Measurements from ENCODE around the gene GNPTG.
A peak's percentile ranks its signal among the peaks of the same experiment; 100 is the strongest.

The GNPTG gene

DNA sequence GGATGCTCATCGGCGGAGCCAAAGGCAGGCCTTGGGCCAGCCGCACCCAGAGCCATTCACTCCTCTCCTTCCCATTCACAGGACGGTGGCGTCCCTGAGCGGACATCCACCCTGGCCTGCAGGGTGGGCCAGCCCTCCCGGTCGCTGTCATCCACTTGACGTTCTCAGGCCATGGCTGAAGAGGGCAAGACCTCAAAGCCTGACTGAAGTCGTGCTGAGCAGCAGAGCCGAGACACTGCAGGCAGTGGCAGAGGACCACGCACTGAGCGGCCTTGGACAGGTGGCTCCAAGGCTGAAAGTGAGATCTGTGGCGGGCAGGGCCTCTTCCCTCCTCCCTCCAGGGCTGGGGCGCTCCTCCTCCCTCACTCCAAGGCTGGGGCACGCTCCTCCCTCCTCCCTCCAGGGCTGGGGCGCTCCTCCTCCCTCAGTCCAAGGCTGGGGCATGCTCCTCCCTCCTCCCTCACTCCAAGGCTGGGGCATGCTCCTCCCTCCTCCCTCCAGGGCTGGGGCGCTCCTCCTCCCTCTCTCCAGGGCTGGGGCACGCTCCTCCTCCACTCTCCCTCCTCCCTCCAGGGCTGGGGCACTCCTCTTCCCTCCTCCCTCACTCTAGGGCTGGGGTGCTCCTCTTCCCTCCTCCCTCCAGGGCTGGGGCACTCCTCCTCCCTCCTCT, 24.1 kb downstream of the GNPTG start:
- DNase-seq, result no peak

- no peak for DNase-seq
Observed at GRCh38 chr16:1377406-1378010, 25.8 kb downstream of the GNPTG start.

GRCh38 chr16:1378087-1378803, 26.5 kb downstream of the GNPTG start:
- DNase-seq, result no peak

DNA sequence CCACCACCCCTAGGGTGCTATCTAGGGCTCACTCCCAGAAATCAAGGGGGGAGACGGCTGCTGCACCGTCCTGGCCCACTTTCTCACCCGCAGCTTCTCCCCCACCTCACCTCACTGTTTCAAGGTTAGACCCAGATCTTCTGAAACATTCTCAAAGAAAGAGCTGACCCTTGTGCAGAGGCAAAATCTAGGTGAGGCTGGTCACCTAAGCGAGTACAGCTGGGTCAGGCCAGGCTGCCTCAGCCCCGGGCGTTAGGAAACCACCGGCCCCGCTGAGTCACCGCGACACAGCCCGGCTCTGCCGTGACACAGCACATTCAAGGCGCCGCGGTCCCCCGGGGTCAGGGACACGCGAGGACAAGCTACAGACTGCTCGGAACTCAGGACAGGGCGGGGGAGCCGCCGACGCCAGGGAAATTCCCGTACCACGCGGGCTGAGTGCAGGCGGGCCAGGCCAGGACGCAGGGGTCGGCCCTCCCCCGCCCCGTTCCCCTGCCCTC, 27.1 kb downstream of the GNPTG start:
- no peak for DNase-seq

GRCh38 chr16:1379304-1380076, 27.8 kb downstream of the GNPTG start:
- DNase-seq, result peak; percentile 60

GRCh38 chr16:1380195-1380594, 28.5 kb downstream of the GNPTG start:
- DNase-seq, result no peak

GRCh38 chr16:1381612-1382406, 30.1 kb downstream of the GNPTG start:
- DNase-seq, result no peak

GRCh38 chr16:1383556-1383955, 31.8 kb downstream of the GNPTG start:
- no peak for DNase-seq

DNA sequence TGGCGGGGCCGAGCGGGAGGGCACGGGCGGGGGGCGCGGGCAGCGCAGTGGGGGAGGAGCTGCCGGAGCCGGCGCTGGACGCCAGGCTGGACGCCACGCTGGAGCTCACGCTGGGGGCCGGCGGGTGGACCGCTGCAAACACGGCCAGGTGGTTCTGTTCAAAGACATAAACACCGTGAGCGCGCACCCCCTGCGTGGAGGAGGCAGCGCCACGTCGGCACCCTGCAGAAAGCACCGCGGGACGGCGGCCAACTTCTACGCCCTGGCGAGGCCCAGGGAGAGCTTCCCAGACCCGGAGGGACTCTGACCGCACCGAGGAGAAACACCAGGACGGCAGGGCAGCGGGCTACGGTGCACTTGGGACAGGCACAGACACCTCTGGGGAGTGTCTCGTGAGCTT, 33.5 kb downstream of the GNPTG start:
- DNase-seq, result no peak

DNA sequence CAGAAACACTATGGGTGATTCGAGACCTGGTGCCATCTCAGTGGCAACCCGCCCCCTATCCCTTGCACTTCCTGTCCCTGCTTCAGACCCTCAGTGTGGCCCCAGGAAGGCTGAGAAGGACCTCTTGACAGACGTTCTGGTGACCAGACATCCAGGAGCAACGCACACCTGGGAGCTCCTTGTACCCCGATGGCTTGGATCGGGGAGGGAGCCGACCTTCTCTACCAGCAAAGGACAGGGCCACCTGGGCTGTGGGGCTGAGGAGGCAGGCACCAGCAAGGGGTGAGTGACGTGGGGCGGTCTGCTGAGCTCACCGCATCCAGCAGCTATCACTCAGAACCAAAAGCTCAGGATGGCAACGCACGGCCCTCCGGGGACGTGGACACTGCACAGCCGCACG, 35.6 kb downstream of the GNPTG start:
- DNase-seq, result no peak

GRCh38 chr16:1389762-1390161, 38.0 kb downstream of the GNPTG start:
- DNase-seq, result no peak

GRCh38 chr16:1390239-1390779, 38.6 kb downstream of the GNPTG start:
- no peak for DNase-seq

GRCh38 chr16:1392826-1393225, 41.1 kb downstream of the GNPTG start:
- DNase-seq, result no peak

DNA sequence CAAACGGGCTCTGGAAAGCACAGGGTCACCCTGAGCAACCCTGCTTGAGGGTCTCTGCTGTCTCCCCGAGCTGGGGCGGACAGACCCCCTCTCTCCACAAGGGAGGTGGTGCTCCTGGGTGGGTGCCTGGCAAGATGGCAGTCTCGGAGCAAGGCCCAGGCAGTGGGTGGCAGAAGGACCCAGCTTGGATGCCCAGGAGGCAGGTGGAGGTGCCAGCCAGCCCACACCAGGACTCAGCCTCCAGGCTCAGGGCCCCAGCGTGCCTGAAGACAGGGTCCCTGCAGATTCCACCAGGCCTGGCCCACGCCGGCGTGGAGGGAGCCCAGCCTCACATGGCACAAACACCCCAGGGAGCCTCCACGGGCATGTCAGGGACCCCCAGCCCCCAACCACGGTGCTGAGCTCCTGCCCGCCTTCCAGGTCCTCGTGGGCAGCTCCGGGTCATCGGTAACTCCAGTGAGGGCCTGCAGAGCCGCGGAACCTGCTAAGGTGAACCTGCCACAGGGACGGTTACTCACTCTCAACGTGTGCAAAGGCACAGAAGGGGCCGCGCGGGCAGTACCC, 42.0 kb downstream of the GNPTG start:
- DNase-seq, result no peak

DNA sequence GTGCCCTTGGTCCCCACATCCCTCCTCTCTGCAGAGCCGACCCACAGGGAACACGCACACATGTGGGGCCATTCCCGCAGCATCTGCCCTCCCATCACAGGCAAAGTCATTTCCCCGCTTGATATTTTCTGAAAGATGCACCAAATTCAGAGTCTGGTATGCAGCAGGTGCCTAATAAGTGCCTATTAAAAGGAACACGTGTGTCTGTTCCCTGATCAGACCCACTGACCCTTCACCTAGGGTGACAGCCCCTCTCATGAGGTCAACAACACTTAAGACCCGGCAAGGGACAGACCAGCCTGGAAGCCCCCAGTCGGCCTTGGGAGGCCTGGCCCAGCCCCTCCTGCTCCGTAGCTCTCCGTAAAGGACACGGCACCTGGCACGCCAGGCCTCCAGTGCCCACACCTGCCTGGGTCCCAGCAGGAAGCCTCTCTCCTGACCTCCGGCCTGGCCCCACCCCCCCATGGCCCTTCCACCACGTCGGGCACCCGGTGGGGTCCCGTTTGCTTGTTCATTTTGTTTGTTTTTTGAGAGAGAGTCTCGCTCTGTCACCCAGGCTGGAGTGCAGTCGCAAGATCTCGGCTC, 42.7 kb downstream of the GNPTG start:
- no peak for DNase-seq

DNA sequence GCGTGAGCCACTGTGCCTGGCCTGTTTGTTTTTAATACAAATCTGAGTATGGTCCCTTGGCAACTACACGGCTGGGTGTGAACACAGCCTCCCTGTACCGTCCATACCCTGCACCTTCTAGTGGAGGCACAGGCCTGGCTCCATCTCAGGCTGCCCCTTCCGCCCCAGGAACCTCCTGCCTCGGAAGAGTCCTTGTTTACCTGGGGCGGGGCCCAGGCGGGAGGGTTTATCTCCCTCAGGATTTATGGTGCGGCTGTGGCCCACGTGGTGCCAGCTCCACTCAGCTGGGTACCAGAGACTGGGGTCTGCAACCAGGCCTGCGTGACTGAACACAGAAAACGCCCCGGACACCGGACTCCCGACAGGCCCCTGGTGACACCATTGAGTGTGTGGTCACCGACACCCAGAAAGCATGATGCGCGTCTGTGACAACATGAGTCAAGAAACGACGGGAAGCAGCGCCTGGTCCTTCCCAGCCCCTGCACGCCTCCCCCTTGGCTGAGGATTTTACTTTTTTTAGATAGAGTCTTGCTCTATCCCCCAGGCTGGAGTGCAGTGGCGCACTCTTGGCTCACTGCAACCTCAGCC, 43.8 kb downstream of the GNPTG start:
- no peak for DNase-seq

DNA sequence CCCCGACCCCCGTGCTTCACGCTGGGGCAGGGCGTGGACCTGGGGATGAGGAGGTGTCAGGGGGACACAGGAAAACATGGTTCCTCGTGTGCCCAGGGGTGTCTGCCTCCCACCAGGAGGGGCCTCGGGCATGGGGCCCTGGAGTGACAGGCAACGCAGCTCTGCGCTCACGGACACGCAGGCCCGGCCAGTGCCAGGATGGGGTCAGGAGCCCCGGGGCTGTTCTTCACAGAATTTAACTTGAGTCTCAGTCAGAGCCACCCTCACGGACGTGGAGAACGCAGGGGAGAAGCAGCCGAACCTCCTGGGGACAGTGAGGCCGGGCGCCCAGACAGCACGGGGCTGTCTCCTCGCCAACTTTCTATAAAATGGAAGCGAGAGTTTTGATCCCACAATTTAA, 46.0 kb downstream of the GNPTG start:
- no peak for DNase-seq

DNA sequence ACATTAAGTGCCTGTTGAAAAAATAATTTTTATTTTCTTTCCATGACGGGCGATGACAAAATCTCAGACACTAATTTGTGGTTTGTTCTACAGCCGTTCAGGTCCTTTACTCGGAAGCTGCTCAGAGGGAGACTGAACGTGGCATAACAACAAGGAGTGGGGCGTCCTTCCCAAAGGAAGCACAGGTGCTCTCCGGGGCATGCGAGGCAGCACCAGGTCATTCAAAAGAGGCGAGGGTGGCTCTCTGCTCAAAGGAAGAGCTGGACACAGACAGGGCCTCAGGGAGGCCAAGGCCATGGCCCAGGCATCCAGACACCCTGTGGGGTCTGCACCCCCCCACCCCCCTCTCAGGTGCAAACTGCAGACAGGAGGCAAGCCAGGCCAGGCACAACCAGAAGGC, 46.6 kb downstream of the GNPTG start:
- no peak for DNase-seq

- no peak for DNase-seq
Observed at GRCh38 chr16:1398826-1399581, 47.3 kb downstream of the GNPTG start.

DNA sequence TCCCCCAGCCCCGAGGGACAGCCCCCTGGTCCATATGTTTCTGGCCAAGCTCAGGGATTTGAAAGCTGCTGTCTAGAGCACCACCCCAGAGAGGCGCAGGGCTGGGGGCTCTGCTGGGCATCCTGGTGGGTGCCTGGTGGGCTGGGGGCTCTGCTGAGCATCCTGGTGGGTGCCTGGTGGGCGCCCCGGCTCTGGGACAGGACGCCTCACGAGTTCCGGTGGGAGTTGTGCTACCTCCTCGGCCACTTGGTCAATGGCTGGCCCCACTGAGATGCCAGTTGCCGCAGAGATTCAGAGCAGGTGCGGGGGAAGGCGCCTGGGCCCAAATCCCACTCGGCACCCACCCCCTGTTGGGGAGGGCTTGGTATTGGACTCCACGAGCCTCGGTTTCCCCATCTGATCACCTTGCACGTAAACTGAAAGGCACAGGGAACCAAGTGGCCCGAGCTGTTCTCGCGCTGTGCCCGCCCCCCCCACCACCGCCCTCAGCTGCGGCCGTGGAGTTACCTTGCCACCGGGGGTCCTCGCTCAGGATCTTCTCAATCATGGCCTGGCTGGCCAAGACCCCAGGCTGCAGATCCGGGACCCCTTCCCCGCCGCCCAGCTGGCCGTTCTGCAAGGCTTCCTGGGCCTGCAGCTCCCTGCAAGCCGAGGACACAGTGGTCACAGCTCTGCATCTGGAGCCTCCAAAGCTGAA, 49.5 kb downstream of the GNPTG start:
- no peak for DNase-seq
